ENCODE measurements around the gene PPP1R1B. TPM values are rescaled to one million over a fixed set of nuclear protein-coding genes. Genes with fewer than 3 reads are reported as not detected.

PPP1R1B gene
- total and polyA plus RNA-seq, 2 experiments from 2014 or later: 3.4 to 5.4 TPM

DNA sequence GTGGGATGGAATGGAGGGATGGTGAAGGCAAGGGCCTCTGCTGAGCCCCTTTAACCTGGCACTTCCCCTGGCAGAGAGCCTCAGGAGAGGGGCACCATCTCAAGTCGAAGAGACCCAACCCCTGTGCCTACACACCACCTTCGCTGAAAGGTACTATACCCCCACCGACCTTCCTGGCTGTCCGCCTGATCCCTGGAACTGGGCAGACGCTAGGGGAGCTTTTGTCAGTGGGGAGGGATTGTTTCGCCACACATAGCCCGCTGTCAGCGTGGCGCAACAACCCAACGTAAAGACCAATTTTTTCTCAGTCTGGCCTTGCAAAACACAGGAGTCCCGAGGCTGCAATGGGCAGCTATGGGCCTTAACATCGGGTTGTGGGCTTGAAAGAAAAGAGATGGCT is 3.1 kb downstream of the PPP1R1B start (continued):
- TF ChIP-seq, protein P1, sequence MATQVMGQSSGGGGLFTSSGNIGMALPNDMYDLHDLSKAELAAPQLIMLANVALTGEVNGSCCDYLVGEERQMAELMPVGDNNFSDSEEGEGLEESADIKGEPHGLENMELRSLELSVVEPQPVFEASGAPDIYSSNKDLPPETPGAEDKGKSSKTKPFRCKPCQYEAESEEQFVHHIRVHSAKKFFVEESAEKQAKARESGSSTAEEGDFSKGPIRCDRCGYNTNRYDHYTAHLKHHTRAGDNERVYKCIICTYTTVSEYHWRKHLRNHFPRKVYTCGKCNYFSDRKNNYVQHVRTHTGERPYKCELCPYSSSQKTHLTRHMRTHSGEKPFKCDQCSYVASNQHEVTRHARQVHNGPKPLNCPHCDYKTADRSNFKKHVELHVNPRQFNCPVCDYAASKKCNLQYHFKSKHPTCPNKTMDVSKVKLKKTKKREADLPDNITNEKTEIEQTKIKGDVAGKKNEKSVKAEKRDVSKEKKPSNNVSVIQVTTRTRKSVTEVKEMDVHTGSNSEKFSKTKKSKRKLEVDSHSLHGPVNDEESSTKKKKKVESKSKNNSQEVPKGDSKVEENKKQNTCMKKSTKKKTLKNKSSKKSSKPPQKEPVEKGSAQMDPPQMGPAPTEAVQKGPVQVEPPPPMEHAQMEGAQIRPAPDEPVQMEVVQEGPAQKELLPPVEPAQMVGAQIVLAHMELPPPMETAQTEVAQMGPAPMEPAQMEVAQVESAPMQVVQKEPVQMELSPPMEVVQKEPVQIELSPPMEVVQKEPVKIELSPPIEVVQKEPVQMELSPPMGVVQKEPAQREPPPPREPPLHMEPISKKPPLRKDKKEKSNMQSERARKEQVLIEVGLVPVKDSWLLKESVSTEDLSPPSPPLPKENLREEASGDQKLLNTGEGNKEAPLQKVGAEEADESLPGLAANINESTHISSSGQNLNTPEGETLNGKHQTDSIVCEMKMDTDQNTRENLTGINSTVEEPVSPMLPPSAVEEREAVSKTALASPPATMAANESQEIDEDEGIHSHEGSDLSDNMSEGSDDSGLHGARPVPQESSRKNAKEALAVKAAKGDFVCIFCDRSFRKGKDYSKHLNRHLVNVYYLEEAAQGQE (IDR thresholded peaks at IDR 0.05; ENCODE audit: unreplicated experiment): no peak

DNA sequence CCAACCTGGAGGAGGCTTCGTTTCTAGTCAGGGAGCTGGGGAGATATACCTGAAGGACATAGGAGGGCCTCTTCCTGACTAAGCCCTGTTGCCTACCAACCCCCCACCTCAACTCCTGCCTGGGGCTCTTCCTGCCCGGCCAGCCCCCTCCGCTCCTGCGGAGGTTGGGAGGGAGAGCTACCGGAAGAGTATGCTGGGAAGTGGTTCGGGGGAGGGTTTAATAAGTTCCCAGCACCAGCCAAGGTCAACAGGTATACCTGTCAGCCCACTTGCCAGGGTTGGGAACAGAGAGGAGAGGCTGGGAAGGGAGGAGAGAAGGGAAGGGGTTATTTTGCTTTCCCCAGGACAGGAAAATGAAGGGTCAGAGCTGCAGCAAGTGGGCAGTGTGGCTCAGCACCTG is 4.7 kb downstream of the PPP1R1B start:
- Mint-ChIP-seq H3K4me3 (peak overlapping the region; percentile 35), H3K36me3 (ENCODE audit: low read depth) (0 out of 3 replicates have a peak, but pooled peaks cover 2% of the 10 kb centered on the region), H3K27me3 (ENCODE audit: insufficient read depth, low read depth, poor library complexity) (peaks cover 39% of the 10 kb centered on the region), H3K27ac (peak overlapping the region; percentile 37), H3K9me3 (no peaks in the 10 kb centered on the region; the same call in 2 of the 3 replicates), H3K4me1 (peaks cover 73% of the 10 kb centered on the region)
- ATAC-seq (peak; percentile 27), DNase-seq (ENCODE audit: low spot score) (peak; percentile 84)
- Histone ChIP-seq H3K27ac (ENCODE audit: low read depth) (peak overlapping the region; percentile 32), H3K4me2 (peak overlapping the region; percentile 95), H3K9me2 (ENCODE audit: insufficient read depth) (no peaks in the 10 kb centered on the region), H3F3A (replicated peaks; ENCODE audit: low read depth) (peaks cover 11% of the 10 kb centered on the region; the same call in 1 of the 2 replicates), H3K79me2 (replicated peaks; ENCODE audit: insufficient read depth) (no peaks in the 10 kb centered on the region), H2AFZ (0 out of 2 replicates have a peak overlapping the region, but pooled peaks have one; percentile 11), H4K20me1 (replicated peaks; ENCODE audit: insufficient read depth) (no peaks in the 10 kb centered on the region), H3K4me1 (ENCODE audit: insufficient read depth) (peaks cover 73% of the 10 kb centered on the region), H3K4me3 (peak overlapping the region; percentile 49), H3K36me3 (ENCODE audit: insufficient read depth) (no peaks in the 10 kb centered on the region), H3K27me3 (ENCODE audit: insufficient read depth) (peaks cover 30% of the 10 kb centered on the region)
- TF ChIP-seq, protein P2, sequence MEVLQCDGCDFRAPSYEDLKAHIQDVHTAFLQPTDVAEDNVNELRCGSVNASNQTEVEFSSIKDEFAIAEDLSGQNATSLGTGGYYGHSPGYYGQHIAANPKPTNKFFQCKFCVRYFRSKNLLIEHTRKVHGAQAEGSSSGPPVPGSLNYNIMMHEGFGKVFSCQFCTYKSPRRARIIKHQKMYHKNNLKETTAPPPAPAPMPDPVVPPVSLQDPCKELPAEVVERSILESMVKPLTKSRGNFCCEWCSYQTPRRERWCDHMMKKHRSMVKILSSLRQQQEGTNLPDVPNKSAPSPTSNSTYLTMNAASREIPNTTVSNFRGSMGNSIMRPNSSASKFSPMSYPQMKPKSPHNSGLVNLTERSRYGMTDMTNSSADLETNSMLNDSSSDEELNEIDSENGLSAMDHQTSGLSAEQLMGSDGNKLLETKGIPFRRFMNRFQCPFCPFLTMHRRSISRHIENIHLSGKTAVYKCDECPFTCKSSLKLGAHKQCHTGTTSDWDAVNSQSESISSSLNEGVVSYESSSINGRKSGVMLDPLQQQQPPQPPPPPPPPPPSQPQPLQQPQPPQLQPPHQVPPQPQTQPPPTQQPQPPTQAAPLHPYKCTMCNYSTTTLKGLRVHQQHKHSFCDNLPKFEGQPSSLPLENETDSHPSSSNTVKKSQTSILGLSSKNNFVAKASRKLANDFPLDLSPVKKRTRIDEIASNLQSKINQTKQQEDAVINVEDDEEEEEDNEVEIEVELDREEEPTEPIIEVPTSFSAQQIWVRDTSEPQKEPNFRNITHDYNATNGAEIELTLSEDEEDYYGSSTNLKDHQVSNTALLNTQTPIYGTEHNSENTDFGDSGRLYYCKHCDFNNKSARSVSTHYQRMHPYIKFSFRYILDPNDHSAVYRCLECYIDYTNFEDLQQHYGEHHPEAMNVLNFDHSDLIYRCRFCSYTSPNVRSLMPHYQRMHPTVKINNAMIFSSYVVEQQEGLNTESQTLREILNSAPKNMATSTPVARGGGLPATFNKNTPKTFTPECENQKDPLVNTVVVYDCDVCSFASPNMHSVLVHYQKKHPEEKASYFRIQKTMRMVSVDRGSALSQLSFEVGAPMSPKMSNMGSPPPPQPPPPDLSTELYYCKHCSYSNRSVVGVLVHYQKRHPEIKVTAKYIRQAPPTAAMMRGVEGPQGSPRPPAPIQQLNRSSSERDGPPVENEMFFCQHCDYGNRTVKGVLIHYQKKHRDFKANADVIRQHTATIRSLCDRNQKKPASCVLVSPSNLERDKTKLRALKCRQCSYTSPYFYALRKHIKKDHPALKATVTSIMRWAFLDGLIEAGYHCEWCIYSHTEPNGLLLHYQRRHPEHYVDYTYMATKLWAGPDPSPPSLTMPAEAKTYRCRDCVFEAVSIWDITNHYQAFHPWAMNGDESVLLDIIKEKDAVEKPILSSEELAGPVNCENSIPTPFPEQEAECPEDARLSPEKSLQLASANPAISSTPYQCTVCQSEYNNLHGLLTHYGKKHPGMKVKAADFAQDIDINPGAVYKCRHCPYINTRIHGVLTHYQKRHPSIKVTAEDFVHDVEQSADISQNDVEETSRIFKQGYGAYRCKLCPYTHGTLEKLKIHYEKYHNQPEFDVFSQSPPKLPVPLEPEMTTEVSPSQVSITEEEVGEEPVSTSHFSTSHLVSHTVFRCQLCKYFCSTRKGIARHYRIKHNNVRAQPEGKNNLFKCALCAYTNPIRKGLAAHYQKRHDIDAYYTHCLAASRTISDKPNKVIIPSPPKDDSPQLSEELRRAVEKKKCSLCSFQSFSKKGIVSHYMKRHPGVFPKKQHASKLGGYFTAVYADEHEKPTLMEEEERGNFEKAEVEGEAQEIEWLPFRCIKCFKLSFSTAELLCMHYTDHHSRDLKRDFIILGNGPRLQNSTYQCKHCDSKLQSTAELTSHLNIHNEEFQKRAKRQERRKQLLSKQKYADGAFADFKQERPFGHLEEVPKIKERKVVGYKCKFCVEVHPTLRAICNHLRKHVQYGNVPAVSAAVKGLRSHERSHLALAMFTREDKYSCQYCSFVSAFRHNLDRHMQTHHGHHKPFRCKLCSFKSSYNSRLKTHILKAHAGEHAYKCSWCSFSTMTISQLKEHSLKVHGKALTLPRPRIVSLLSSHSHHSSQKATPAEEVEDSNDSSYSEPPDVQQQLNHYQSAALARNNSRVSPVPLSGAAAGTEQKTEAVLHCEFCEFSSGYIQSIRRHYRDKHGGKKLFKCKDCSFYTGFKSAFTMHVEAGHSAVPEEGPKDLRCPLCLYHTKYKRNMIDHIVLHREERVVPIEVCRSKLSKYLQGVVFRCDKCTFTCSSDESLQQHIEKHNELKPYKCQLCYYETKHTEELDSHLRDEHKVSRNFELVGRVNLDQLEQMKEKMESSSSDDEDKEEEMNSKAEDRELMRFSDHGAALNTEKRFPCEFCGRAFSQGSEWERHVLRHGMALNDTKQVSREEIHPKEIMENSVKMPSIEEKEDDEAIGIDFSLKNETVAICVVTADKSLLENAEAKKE (CRISPR knock-in tag; IDR thresholded peaks at IDR 0.05): peak; percentile 74; the same call in 1 of the 2 replicates
- TF ChIP-seq POLR2AphosphoS5 (IDR thresholded peaks at IDR 0.05; ENCODE audit: low read depth) (peak; percentile 39; the same call in 1 of the 2 replicates), CREB1 (CRISPR knock-in tag; IDR thresholded peaks at IDR 0.05; ENCODE audit: low read depth) (no peak)
- TF ChIP-seq, protein P3, sequence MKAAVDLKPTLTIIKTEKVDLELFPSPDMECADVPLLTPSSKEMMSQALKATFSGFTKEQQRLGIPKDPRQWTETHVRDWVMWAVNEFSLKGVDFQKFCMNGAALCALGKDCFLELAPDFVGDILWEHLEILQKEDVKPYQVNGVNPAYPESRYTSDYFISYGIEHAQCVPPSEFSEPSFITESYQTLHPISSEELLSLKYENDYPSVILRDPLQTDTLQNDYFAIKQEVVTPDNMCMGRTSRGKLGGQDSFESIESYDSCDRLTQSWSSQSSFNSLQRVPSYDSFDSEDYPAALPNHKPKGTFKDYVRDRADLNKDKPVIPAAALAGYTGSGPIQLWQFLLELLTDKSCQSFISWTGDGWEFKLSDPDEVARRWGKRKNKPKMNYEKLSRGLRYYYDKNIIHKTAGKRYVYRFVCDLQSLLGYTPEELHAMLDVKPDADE (IDR thresholded peaks at IDR 0.05): peak; percentile 56

Measured in GM23338 (cell line).